ENCODE results near the gene ARPC1B.
"Not testable (repeated sequence)": the region's sequence is repeated elsewhere in the genome, so short reads cannot be mapped to it uniquely, and the experiment has no call there.

Gene ARPC1B

GRCh38 chr7:99420986-99421385, 46.5 kb downstream of the ARPC1B start:
- in situ Hi-C loops (cut with MboI; ENCODE audit: low pct_unique_long_range_greater_than_20kb, low sequenced_read_pairs, unreplicated experiment) = no loop called here
- no peak for TF ChIP-seq CTCF (IDR thresholded peaks at IDR 0.05; ENCODE audit: extremely low read depth, insufficient read depth, missing control alignments)
- DNase-seq (ENCODE audit: low spot score) = no peak

- in situ Hi-C loops (cut with MboI; ENCODE audit: low pct_unique_long_range_greater_than_20kb, low sequenced_read_pairs, unreplicated experiment) = no loop called here
- no peak for DNase-seq (ENCODE audit: low spot score)
- TF ChIP-seq CTCF (IDR thresholded peaks at IDR 0.05; ENCODE audit: extremely low read depth, insufficient read depth, missing control alignments) = no peak
These were observed 47.7 kb downstream of the ARPC1B start for GRCh38 chr7:99422186-99422585.

- in situ Hi-C loops (cut with MboI; ENCODE audit: low pct_unique_long_range_greater_than_20kb, low sequenced_read_pairs, unreplicated experiment) = no loop called here
- TF ChIP-seq CTCF (IDR thresholded peaks at IDR 0.05; ENCODE audit: extremely low read depth, insufficient read depth, missing control alignments) = no peak
- DNase-seq (ENCODE audit: low spot score) = no peak
These were observed 48.1 kb downstream of the ARPC1B start for GRCh38 chr7:99422625-99423024.

- no peak for DNase-seq (ENCODE audit: low spot score)
- TF ChIP-seq CTCF (IDR thresholded peaks at IDR 0.05; ENCODE audit: extremely low read depth, insufficient read depth, missing control alignments) = no peak
- in situ Hi-C loops (cut with MboI; ENCODE audit: low pct_unique_long_range_greater_than_20kb, low sequenced_read_pairs, unreplicated experiment) = no loop called here
These were observed 50.6 kb downstream of the ARPC1B start for GRCh38 chr7:99424932-99425730.

GRCh38 chr7:99428972-99429566, 54.5 kb downstream of the ARPC1B start:
- no peak for TF ChIP-seq CTCF (IDR thresholded peaks at IDR 0.05; ENCODE audit: extremely low read depth, insufficient read depth, missing control alignments)
- in situ Hi-C loops (cut with MboI; ENCODE audit: low pct_unique_long_range_greater_than_20kb, low sequenced_read_pairs, unreplicated experiment) = no loop called here
- DNase-seq (ENCODE audit: low spot score) = no peak

- no peak for DNase-seq (ENCODE audit: low spot score)
- in situ Hi-C loops (cut with MboI; ENCODE audit: low pct_unique_long_range_greater_than_20kb, low sequenced_read_pairs, unreplicated experiment) = no loop called here
- no peak for TF ChIP-seq CTCF (IDR thresholded peaks at IDR 0.05; ENCODE audit: extremely low read depth, insufficient read depth, missing control alignments)
These were observed 55.2 kb downstream of the ARPC1B start for GRCh38 chr7:99429756-99430155.

GRCh38 chr7:99431756-99432540, 57.4 kb downstream of the ARPC1B start:
- in situ Hi-C loops (cut with MboI; ENCODE audit: low pct_unique_long_range_greater_than_20kb, low sequenced_read_pairs, unreplicated experiment); DNase-seq (ENCODE audit: low spot score): not testable (repeated sequence)

Data from GM13977 (cell line).